Stimulated activated memory B cell treated with anti-CD40 and anti-IgM and Interleukin-4, amounts not matched to agents 10 μg/mL and 1 μg/mL and 100 μg/mL, for 72 hours (primary cell): Measurements from ENCODE around the gene DMAC2.
"Not testable (repeated sequence)": the region's sequence is repeated elsewhere in the genome, so short reads cannot be mapped to it uniquely, and the experiment has no call there.

Experiments used
- ATAC-seq: fragments of 150-1000 bp; cut with Tn5 transposase; 2 replicates; pipeline ENCODE4 v1.10.0; 2021
- H3K27ac Mint-ChIP-seq: one replicate; pipeline ENCODE4 v1.8.0; 2022; ENCODE audit warnings: mild to moderate bottlenecking, mixed read lengths
- H3K27me3 Mint-ChIP-seq: one replicate; pipeline ENCODE4 v1.8.0; 2022; ENCODE audit warnings: mixed read lengths
- H3K36me3 Mint-ChIP-seq: one replicate; pipeline ENCODE4 v1.8.0; 2022; ENCODE audit warnings: mixed read lengths
- H3K4me1 Mint-ChIP-seq: one replicate; pipeline ENCODE4 v1.8.0; 2022; ENCODE audit warnings: mixed read lengths
- H3K4me3 Mint-ChIP-seq: one replicate; pipeline ENCODE4 v1.8.0; 2022; ENCODE audit warnings: mild to moderate bottlenecking, moderate library complexity, mixed read lengths
- H3K9me3 Mint-ChIP-seq: one replicate; pipeline ENCODE4 v1.8.0; 2022; ENCODE audit warnings: mixed read lengths

The DMAC2 gene

GRCh38 chr19:41439441-41440222, at the start of gene DMAC2:
DMAC2 (minus strand) TSS chr19:41439912; CDS start chr19:41439899, 13 bp downstream.
- H3K9me3 Mint-ChIP-seq, result no peaks in the 10 kb centered on the region
- H3K4me1 Mint-ChIP-seq, result peaks cover 15% of the 10 kb centered on the region
- H3K27ac Mint-ChIP-seq, result no peak within 1 kb of the TSS
- peak; percentile 98 for ATAC-seq
- H3K4me3 Mint-ChIP-seq, result no peak within 1 kb of the TSS
- H3K27me3 Mint-ChIP-seq, result no peaks in the 10 kb centered on the region
- peaks cover 16% of the 10 kb centered on the region for H3K36me3 Mint-ChIP-seq

- ATAC-seq, H3K9me3 Mint-ChIP-seq, H3K36me3 Mint-ChIP-seq, H3K4me1 Mint-ChIP-seq, H3K4me3 Mint-ChIP-seq, H3K27ac Mint-ChIP-seq: not testable (repeated sequence)
- H3K27me3 Mint-ChIP-seq, result peaks cover 37% of the 10 kb centered on the region
These were observed 47.2 kb upstream of the DMAC2 start for GRCh38 chr19:41486953-41487352.

GRCh38 chr19:41484822-41485221, 45.1 kb upstream of the DMAC2 start:
- H3K27me3 Mint-ChIP-seq, result peaks cover 51% of the 10 kb centered on the region
- no peaks in the 10 kb centered on the region for H3K36me3 Mint-ChIP-seq
- peaks cover 5% of the 10 kb centered on the region for H3K9me3 Mint-ChIP-seq
- no peak overlapping the region for H3K27ac Mint-ChIP-seq
- H3K4me1 Mint-ChIP-seq, result no peaks in the 10 kb centered on the region
- H3K4me3 Mint-ChIP-seq, result no peak overlapping the region
- no peak for ATAC-seq

- Mint-ChIP-seq H3K9me3 (no peaks in the 10 kb centered on the region), H3K36me3 (no peaks in the 10 kb centered on the region), H3K27ac (no peak overlapping the region), H3K27me3 (peaks cover 27% of the 10 kb centered on the region), H3K4me3 (no peak overlapping the region), H3K4me1 (peaks cover 17% of the 10 kb centered on the region)
- no peak for ATAC-seq
These were observed 40.6 kb upstream of the DMAC2 start for GRCh38 chr19:41480336-41480735.

- H3K27ac Mint-ChIP-seq, result no peak overlapping the region
These were observed 40.1 kb upstream of the DMAC2 start for GRCh38 chr19:41479757-41480191.

GRCh38 chr19:41478875-41479756, 39.4 kb upstream of the DMAC2 start:
- H3K9me3 Mint-ChIP-seq, result no peaks in the 10 kb centered on the region
- no peak overlapping the region for H3K4me3 Mint-ChIP-seq
- H3K27ac Mint-ChIP-seq, result no peak overlapping the region
- no peaks in the 10 kb centered on the region for H3K36me3 Mint-ChIP-seq
- peaks cover 17% of the 10 kb centered on the region for H3K4me1 Mint-ChIP-seq
- H3K27me3 Mint-ChIP-seq, result peaks cover 20% of the 10 kb centered on the region
- no peak for ATAC-seq

More at GRCh38 chr19:41479757-41480191, 40.1 kb upstream of the DMAC2 start:
- Mint-ChIP-seq H3K27me3 (peaks cover 26% of the 10 kb centered on the region), H3K9me3 (no peaks in the 10 kb centered on the region), H3K36me3 (no peaks in the 10 kb centered on the region), H3K4me3 (no peak overlapping the region), H3K4me1 (peaks cover 17% of the 10 kb centered on the region)
- ATAC-seq, result no peak

- no peak for ATAC-seq
- H3K4me1 Mint-ChIP-seq, result peaks cover 17% of the 10 kb centered on the region
- no peak overlapping the region for H3K4me3 Mint-ChIP-seq
- peaks cover 21% of the 10 kb centered on the region for H3K27me3 Mint-ChIP-seq
- no peaks in the 10 kb centered on the region for H3K9me3 Mint-ChIP-seq
- H3K36me3 Mint-ChIP-seq, result no peaks in the 10 kb centered on the region
- no peak overlapping the region for H3K27ac Mint-ChIP-seq
These were observed 38.5 kb upstream of the DMAC2 start for GRCh38 chr19:41478171-41478570.

GRCh38 chr19:41476583-41476982, 36.9 kb upstream of the DMAC2 start:
- peak; percentile 64 for ATAC-seq
- no peak overlapping the region for H3K4me3 Mint-ChIP-seq
- no peaks in the 10 kb centered on the region for H3K36me3 Mint-ChIP-seq
- peaks cover 37% of the 10 kb centered on the region for H3K27me3 Mint-ChIP-seq
- H3K9me3 Mint-ChIP-seq, result no peaks in the 10 kb centered on the region
- H3K4me1 Mint-ChIP-seq, result peaks cover 17% of the 10 kb centered on the region
- H3K27ac Mint-ChIP-seq, result peak overlapping the region; percentile 59

GRCh38 chr19:41463257-41464256, 23.8 kb upstream of the DMAC2 start:
- Mint-ChIP-seq H3K27me3 (peaks cover 13% of the 10 kb centered on the region), H3K27ac (peak overlapping the region; percentile 92), H3K4me1 (peaks cover 30% of the 10 kb centered on the region), H3K4me3 (peak overlapping the region; percentile 49)
- H3K9me3 Mint-ChIP-seq, H3K36me3 Mint-ChIP-seq: not testable (repeated sequence)
- peak; percentile 64 for ATAC-seq

- H3K9me3 Mint-ChIP-seq, result no peaks in the 10 kb centered on the region
- no peak overlapping the region for H3K4me3 Mint-ChIP-seq
- no peak for ATAC-seq
- peaks cover 2% of the 10 kb centered on the region for H3K27me3 Mint-ChIP-seq
- peaks cover 37% of the 10 kb centered on the region for H3K4me1 Mint-ChIP-seq
- peak overlapping the region; percentile 92 for H3K27ac Mint-ChIP-seq
- no peaks in the 10 kb centered on the region for H3K36me3 Mint-ChIP-seq
These were observed 22.8 kb upstream of the DMAC2 start for GRCh38 chr19:41462497-41462896.

- H3K4me1 Mint-ChIP-seq, result peaks cover 50% of the 10 kb centered on the region
- ATAC-seq, result peak; percentile 81
- H3K27me3 Mint-ChIP-seq, result no peaks in the 10 kb centered on the region
- H3K9me3 Mint-ChIP-seq, result no peaks in the 10 kb centered on the region
- H3K4me3 Mint-ChIP-seq, result no peak overlapping the region
- peak overlapping the region; percentile 5 for H3K27ac Mint-ChIP-seq
- H3K36me3 Mint-ChIP-seq, result no peaks in the 10 kb centered on the region
These were observed 17.5 kb upstream of the DMAC2 start for GRCh38 chr19:41457241-41457640.

GRCh38 chr19:41456342-41456918, 16.7 kb upstream of the DMAC2 start:
- Mint-ChIP-seq H3K27me3 (no peaks in the 10 kb centered on the region), H3K9me3 (no peaks in the 10 kb centered on the region), H3K27ac (peak overlapping the region; percentile 5), H3K36me3 (no peaks in the 10 kb centered on the region), H3K4me1 (peaks cover 46% of the 10 kb centered on the region), H3K4me3 (no peak overlapping the region)
- no peak for ATAC-seq

- ATAC-seq, result no peak
- Mint-ChIP-seq H3K36me3 (no peaks in the 10 kb centered on the region), H3K4me3 (no peak overlapping the region), H3K4me1 (peaks cover 46% of the 10 kb centered on the region), H3K27ac (no peak overlapping the region), H3K9me3 (no peaks in the 10 kb centered on the region), H3K27me3 (no peaks in the 10 kb centered on the region)
These were observed 16.2 kb upstream of the DMAC2 start for GRCh38 chr19:41455936-41456335.

- Mint-ChIP-seq H3K9me3 (no peaks in the 10 kb centered on the region), H3K4me3 (no peak overlapping the region), H3K4me1 (peaks cover 55% of the 10 kb centered on the region)
These were observed 13.0 kb upstream of the DMAC2 start for GRCh38 chr19:41452584-41453275.

More at GRCh38 chr19:41452584-41453275, 13.0 kb upstream of the DMAC2 start:
- H3K36me3 Mint-ChIP-seq, result no peaks in the 10 kb centered on the region
- ATAC-seq, result no peak
- H3K27ac Mint-ChIP-seq, result peak overlapping the region; percentile 82
- H3K27me3 Mint-ChIP-seq, result no peaks in the 10 kb centered on the region
